ENCODE data around the gene SLF2. TPM values are rescaled to one million over a fixed set of nuclear protein-coding genes. Genes with fewer than 3 reads are reported as not detected.
A peak's percentile ranks its signal among the peaks of the same experiment; 100 is the strongest.

Gene SLF2
- 39.1 and 43.0 TPM in 2 replicates for total RNA-seq

- Histone ChIP-seq H3K27ac (ENCODE audit: low read depth, low read length) (peak within 1 kb of the TSS; percentile 72), H3K9me3 (ENCODE audit: low read depth, low read length) (no peaks in the 10 kb centered on the region), H3K4me2 (ENCODE audit: insufficient read depth, low read length) (peak within 1 kb of the TSS; percentile 83), H3K36me3 (ENCODE audit: insufficient read depth, low read length) (peaks cover 20% of the 10 kb centered on the region), H3K4me3 (ENCODE audit: insufficient read depth, low read length) (peak within 1 kb of the TSS; percentile 97), H3K27me3 (ENCODE audit: insufficient read depth, low read length) (no peaks in the 10 kb centered on the region), H3K4me1 (ENCODE audit: insufficient read depth, low read length) (peaks cover 28% of the 10 kb centered on the region), H4K20me1 (ENCODE audit: insufficient read depth, low read length) (peaks cover 23% of the 10 kb centered on the region), H3K79me2 (ENCODE audit: insufficient read depth, low read length) (peaks cover 43% of the 10 kb centered on the region), H2AFZ (ENCODE audit: low read length) (peak within 1 kb of the TSS; percentile 90)
- no peak for TF ChIP-seq CTCF (IDR thresholded peaks at IDR 0.05; ENCODE audit: extremely low read depth, low read depth, low read length)
- DNase-seq (ENCODE audit: insufficient read length, low spot score, missing footprints) = peak; percentile 97
These were observed at the start of gene SLF2 for GRCh38 chr10:100912605-100913469. TSS of gene SLF2 (plus strand) at chr10:100912963. CDS start at chr10:100913111, 148 bp downstream.

GRCh38 chr10:100863433-100863832 lies 49.3 kb upstream of the SLF2 start:
- Histone ChIP-seq H3K9me3 (ENCODE audit: low read depth, low read length) (no peaks in the 10 kb centered on the region), H3K4me3 (ENCODE audit: insufficient read depth, low read length) (no peak overlapping the region), H3K36me3 (ENCODE audit: insufficient read depth, low read length) (no peaks in the 10 kb centered on the region), H3K4me2 (ENCODE audit: insufficient read depth, low read length) (no peak overlapping the region), H3K27ac (ENCODE audit: low read depth, low read length) (no peak overlapping the region), H3K4me1 (ENCODE audit: insufficient read depth, low read length) (no peaks in the 10 kb centered on the region), H3K27me3 (ENCODE audit: insufficient read depth, low read length) (peaks cover 50% of the 10 kb centered on the region), H2AFZ (ENCODE audit: low read length) (no peak overlapping the region), H3K79me2 (ENCODE audit: insufficient read depth, low read length) (no peaks in the 10 kb centered on the region), H4K20me1 (ENCODE audit: insufficient read depth, low read length) (no peaks in the 10 kb centered on the region)
- TF ChIP-seq CTCF (IDR thresholded peaks at IDR 0.05; ENCODE audit: extremely low read depth, low read depth, low read length) = no peak
- no peak for DNase-seq (ENCODE audit: insufficient read length, low spot score, missing footprints)

GRCh38 chr10:100864036-100864885 lies 48.5 kb upstream of the SLF2 start:
- Histone ChIP-seq H3K4me3 (ENCODE audit: insufficient read depth, low read length) (no peak overlapping the region), H4K20me1 (ENCODE audit: insufficient read depth, low read length) (no peaks in the 10 kb centered on the region), H3K79me2 (ENCODE audit: insufficient read depth, low read length) (no peaks in the 10 kb centered on the region), H3K27ac (ENCODE audit: low read depth, low read length) (no peak overlapping the region), H2AFZ (ENCODE audit: low read length) (no peak overlapping the region), H3K9me3 (ENCODE audit: low read depth, low read length) (no peaks in the 10 kb centered on the region), H3K27me3 (ENCODE audit: insufficient read depth, low read length) (peaks cover 52% of the 10 kb centered on the region), H3K4me2 (ENCODE audit: insufficient read depth, low read length) (no peak overlapping the region), H3K36me3 (ENCODE audit: insufficient read depth, low read length) (no peaks in the 10 kb centered on the region), H3K4me1 (ENCODE audit: insufficient read depth, low read length) (no peaks in the 10 kb centered on the region)
- DNase-seq (ENCODE audit: insufficient read length, low spot score, missing footprints) = no peak
- no peak for TF ChIP-seq CTCF (IDR thresholded peaks at IDR 0.05; ENCODE audit: extremely low read depth, low read depth, low read length)

- H3K9me3 ChIP-seq (ENCODE audit: low read depth, low read length) = no peaks in the 10 kb centered on the region
- H4K20me1 ChIP-seq (ENCODE audit: insufficient read depth, low read length) = no peaks in the 10 kb centered on the region
- no peak overlapping the region for H3K4me3 ChIP-seq (ENCODE audit: insufficient read depth, low read length)
- no peak overlapping the region for H2AFZ ChIP-seq (ENCODE audit: low read length)
- no peak overlapping the region for H3K27ac ChIP-seq (ENCODE audit: low read depth, low read length)
- H3K4me2 ChIP-seq (ENCODE audit: insufficient read depth, low read length) = no peak overlapping the region
- DNase-seq (ENCODE audit: insufficient read length, low spot score, missing footprints) = no peak
- TF ChIP-seq CTCF (IDR thresholded peaks at IDR 0.05; ENCODE audit: extremely low read depth, low read depth, low read length) = no peak
- no peaks in the 10 kb centered on the region for H3K36me3 ChIP-seq (ENCODE audit: insufficient read depth, low read length)
- peaks cover 50% of the 10 kb centered on the region for H3K27me3 ChIP-seq (ENCODE audit: insufficient read depth, low read length)
- H3K79me2 ChIP-seq (ENCODE audit: insufficient read depth, low read length) = no peaks in the 10 kb centered on the region
- H3K4me1 ChIP-seq (ENCODE audit: insufficient read depth, low read length) = no peaks in the 10 kb centered on the region
These were observed 47.8 kb upstream of the SLF2 start for GRCh38 chr10:100864978-100865377.

Data from osteoblast (primary cell).